Endothelial cell of umbilical vein (primary cell): Measurements from ENCODE around the gene POU2F3. TPM values are rescaled to one million over a fixed set of nuclear protein-coding genes. Genes with fewer than 3 reads are reported as not detected.

Source experiments
- BruUV-seq: library from RNA; stranded (reverse); fragments of 400-500 nt; replicated peaks from 2 replicates; lab custom pipeline; 2021; lab: Mats Ljungman, UMichigan
- CTCF ChIA-PET: fragments of 300-600, 350-600 bp; sonication (Branson Sonifier 250); formaldehyde crosslinking; loops from one replicate; lab custom pipeline; 2021; ENCODE audit warnings: antibody characterized with exemption, inconsistent platforms; lab: Charles Lee
- POLR2A ChIA-PET: fragments of 300-600, 350-600 bp; sonication (Branson Sonifier 250); formaldehyde crosslinking; loops from one replicate; lab custom pipeline; 2021; ENCODE audit warnings: antibody characterized with exemption, inconsistent platforms; lab: Charles Lee
- DNase-seq: peaks from one replicate; pipeline ENCODE4 v3.0.0-alpha.2; 2011; ENCODE audit warnings: low read depth, low spot score
- FAIRE-seq: peaks from 2 replicates; lab custom pipeline; 2011; peaks lifted over from hg19 to GRCh38; lab: Jason Lieb, UNC
- H2AFZ ChIP-seq: 2 replicates; pipeline ENCODE4 v1.6.0; 2012; ENCODE audit warnings: low read depth, low read length, control low read depth, inconsistent platforms
- H3K27ac ChIP-seq: 2 replicates; pipeline ENCODE4 v1.5.1; 2011; ENCODE audit warnings: low read depth, mild to moderate bottlenecking, control low read depth, low read length, moderate library complexity; ENCODE audit not compliant: insufficient read depth
- H3K27me3 ChIP-seq, 2 experiments: 2 replicates each; pipeline versions ENCODE4 v1.6.0 to v1.6.1; 2011; ENCODE audit warnings: low read length in 2 of 2, mixed read lengths in 1 of 2; ENCODE audit not compliant: control insufficient read depth in 2 of 2, insufficient read depth in 2 of 2
- H3K36me3 ChIP-seq, 2 experiments: 2 replicates in 1 of 2; 3 replicates in 1 of 2; pipeline ENCODE4 v1.5.1; 2011; ENCODE audit warnings: low read length in 2 of 2, mild to moderate bottlenecking in 1 of 2, moderate library complexity in 1 of 2; ENCODE audit not compliant: control insufficient read depth in 2 of 2, insufficient read depth in 2 of 2; ENCODE audit errors: extremely low read depth in 1 of 2
- H3K4me1 ChIP-seq: 3 replicates; pipeline ENCODE4 v1.5.1; 2011; ENCODE audit warnings: mild to moderate bottlenecking, low read length; ENCODE audit not compliant: control insufficient read depth, insufficient read depth; ENCODE audit errors: extremely low read depth
- H3K4me2 ChIP-seq: 2 replicates; pipeline ENCODE4 v1.6.1; 2011; ENCODE audit warnings: low read length, control low read depth, mixed read lengths; ENCODE audit not compliant: insufficient read depth
- H3K4me3 ChIP-seq, 3 experiments: fragments of 200-600 bp in 1 of 3; sonication (generic), shearing (Covaris generic) in 1 of 3; replicated peaks in 1 of 3; 2 replicates each; pipeline ENCODE4 v1.5.1; 2011 to 2016; ENCODE audit warnings: control low read depth in 3 of 3, low read length in 3 of 3, mild to moderate bottlenecking in 2 of 3, inconsistent platforms in 1 of 3, low read depth in 1 of 3, moderate library complexity in 1 of 3; ENCODE audit not compliant: insufficient read depth in 1 of 3
- H3K79me2 ChIP-seq: 2 replicates; pipeline ENCODE4 v1.6.0; 2012; ENCODE audit warnings: low read length, inconsistent platforms; ENCODE audit not compliant: control insufficient read depth, insufficient read depth
- H3K9ac ChIP-seq: replicated peaks from 2 replicates; pipeline ENCODE3; 2011; ENCODE audit warnings: low read length, control low read depth; ENCODE audit not compliant: insufficient read depth; ENCODE audit errors: extremely low read depth
- H3K9me1 ChIP-seq: replicated peaks from 3 replicates; pipeline ENCODE4 v1.6.0; 2011; ENCODE audit warnings: mild to moderate bottlenecking, low read length; ENCODE audit not compliant: control insufficient read depth, insufficient read depth; ENCODE audit errors: extremely low read depth
- H3K9me3 ChIP-seq: replicated peaks from 2 replicates; pipeline ENCODE4 v1.5.1; 2012; ENCODE audit warnings: low read length, inconsistent platforms; ENCODE audit not compliant: control insufficient read depth, insufficient read depth
- H4K20me1 ChIP-seq: replicated peaks from 2 replicates; pipeline ENCODE3; 2011; ENCODE audit warnings: mild to moderate bottlenecking, low read length; ENCODE audit not compliant: control insufficient read depth, insufficient read depth; ENCODE audit errors: extremely low read depth
- CTCF ChIP-seq, 2 donors: IDR thresholded peaks; 1 replicate in 1 of 2; 2 replicates in 1 of 2; pipeline ENCODE4 v1.5.1; 2011; ENCODE audit warnings: low read length in 2 of 2, mild to moderate bottlenecking in 2 of 2, moderate library complexity in 2 of 2, control low read depth in 1 of 2, inconsistent platforms in 1 of 2, low read depth in 1 of 2; ENCODE audit not compliant: insufficient read depth in 1 of 2; ENCODE audit errors: extremely low read depth in 1 of 2
- EZH2 ChIP-seq: IDR thresholded peaks from 2 replicates; pipeline ENCODE4 v1.6.1; 2012; ENCODE audit warnings: borderline replicate concordance, low read depth, mild to moderate bottlenecking, moderate library complexity, low read length, inconsistent platforms; ENCODE audit not compliant: severe bottlenecking
- FOS ChIP-seq: IDR thresholded peaks from 2 replicates; pipeline ENCODE4 v1.6.1; 2011; ENCODE audit warnings: mild to moderate bottlenecking, low read length, moderate library complexity, borderline replicate concordance; ENCODE audit not compliant: insufficient read depth
- GATA2 ChIP-seq: IDR thresholded peaks from 2 replicates; pipeline ENCODE4 v1.7.0; 2011; ENCODE audit warnings: low read depth, mild to moderate bottlenecking, moderate library complexity, mixed read lengths, low read length; ENCODE audit not compliant: insufficient read length, insufficient read depth
- JUN ChIP-seq: IDR thresholded peaks from 2 replicates; pipeline ENCODE4 v1.6.1; 2011; ENCODE audit warnings: borderline replicate concordance, low read depth; ENCODE audit not compliant: insufficient read length, insufficient read depth
- MAX ChIP-seq: IDR thresholded peaks from 2 replicates; pipeline ENCODE4 v1.6.1; 2011; ENCODE audit not compliant: insufficient read depth, insufficient read length
- MYC ChIP-seq: IDR thresholded peaks from one replicate; pipeline ENCODE4 v1.6.1; 2011; ENCODE audit warnings: mild to moderate bottlenecking, low read depth, low read length
- POLR2A ChIP-seq: IDR thresholded peaks from 2 replicates; pipeline ENCODE4 v1.6.1; 2012; ENCODE audit warnings: low read depth, mild to moderate bottlenecking, control low read depth, low read length
- POLR2AphosphoS5 ChIP-seq: IDR thresholded peaks from 2 replicates; pipeline ENCODE4 v1.6.1; 2012; ENCODE audit warnings: low read depth, mild to moderate bottlenecking, control low read depth, low read length, moderate library complexity; ENCODE audit not compliant: insufficient read depth
- dilution Hi-C: fragments of 300-500 bp; cut with MboI; formaldehyde crosslinking; loops from one replicate; pipeline ENCODE4 v1.15.0; 2019; ENCODE audit warnings: low sequenced_read_pairs; ENCODE audit not compliant: extremely low pct_ligation_motif_present
- intact Hi-C: fragments of 100-400 bp; cut with micrococcal nuclease; formaldehyde crosslinking; loops from one replicate; pipeline ENCODE4 v1.10.0; 2022
- polyA plus RNA-seq, 4 experiments: library from polyadenylated mRNA; depleted of rRNA in 3 of 4; stranded (reverse) in 3 of 4; unstranded in 1 of 4; fragments of >200 nt; gene quantifications; 2 replicates each; pipeline versions ENCODE4 v1.2.1 to v1.2.3, GENCODE V29; 2011 to 2012; ENCODE audit warnings: missing spikeins in 1 of 4
- total RNA-seq: library from RNA; stranded (reverse); gene quantifications from 2 replicates; pipeline ENCODE4 v1.2.3, GENCODE V29; 2021

Gene POU2F3
- total and polyA plus RNA-seq, 2 donors (not counting 3 experiments of a cell fraction or from before 2014, with no cell fraction given) = 0.06 TPM; not detected in 1

- Histone ChIP-seq H3K79me2 (peaks cover 9% of the 10 kb centered on the region), H4K20me1 (no peaks in the 10 kb centered on the region), H3K4me1 (peaks cover 34% of the 10 kb centered on the region), H3K4me3 (no peak overlapping the region), H3K9ac (no peak overlapping the region), H3K27me3 (no peaks in the 10 kb centered on the region), H3K9me1 (no peaks in the 10 kb centered on the region), H3K36me3 (no peaks in the 10 kb centered on the region), H3K4me2 (no peak overlapping the region), H3K27ac (no peak overlapping the region), H2AFZ (no peak overlapping the region), H3K9me3 (no peaks in the 10 kb centered on the region)
- POLR2A ChIA-PET = no interaction called here
- dilution Hi-C loops (no loop called here), intact Hi-C loops (no loop called here)
- CTCF ChIA-PET = interaction anchor here (0.7 to 2.4 kb wide), 10 partner anchors 16 to 94 kb away, joined by 3 to 9 read pairs (median 4); no protein-coding TSS in a partner anchor
- TF ChIP-seq EZH2 = no peak
- TF ChIP-seq POLR2AphosphoS5 = peak; percentile 35
- peak; percentile 56 for TF ChIP-seq JUN
- peak; percentile 62 for TF ChIP-seq FOS
- peak; percentile 87 for FAIRE-seq
- no TSS peak for BruUV-seq
- peak; percentile 68 for DNase-seq
Observed at GRCh38 chr11:120208777-120209176, 31.2 kb upstream of the POU2F3 start.

- Histone ChIP-seq H3K27ac (no peak overlapping the region), H4K20me1 (no peaks in the 10 kb centered on the region), H2AFZ (peak overlapping the region; percentile 74), H3K36me3 (no peaks in the 10 kb centered on the region), H3K4me1 (peaks cover 34% of the 10 kb centered on the region), H3K4me3 (peak overlapping the region in 2 of 3 experiments; percentile 30 to 60), H3K9ac (peak overlapping the region; percentile 34), H3K79me2 (peaks cover 9% of the 10 kb centered on the region), H3K9me3 (no peaks in the 10 kb centered on the region), H3K27me3 (no peaks in the 10 kb centered on the region), H3K9me1 (no peaks in the 10 kb centered on the region), H3K4me2 (peak overlapping the region; percentile 48)
- FAIRE-seq (peak; percentile 44), DNase-seq (no peak)
- ChIA-PET POLR2A (no interaction called here), CTCF (interaction anchor here (1.1 to 3.4 kb wide), 3 partner anchors 15 to 93 kb away, joined by 4 to 16 read pairs (median 8); no protein-coding TSS in a partner anchor)
- no peak for TF ChIP-seq EZH2
- no peak for TF ChIP-seq POLR2AphosphoS5
- no peak for TF ChIP-seq MYC
- TF ChIP-seq CTCF (IDR thresholded peaks at IDR 0.05; ENCODE audit: extremely low read depth in 1 of 2, insufficient read depth in 1 of 2, low read depth in 1 of 2, low read length in 2 of 2) = no peak
- no peak for TF ChIP-seq JUN
- no peak for TF ChIP-seq FOS
- no peak for TF ChIP-seq MAX
- no peak for TF ChIP-seq GATA2
- TF ChIP-seq POLR2A = no peak
- intact Hi-C loops (loop anchor here (1.0 to 10.0 kb wide), 5 partner anchors 41 to 855 kb away; partner anchors contain the start of gene NECTIN1), dilution Hi-C loops (no loop called here)
- TSS peak; percentile 37 for BruUV-seq
Observed at GRCh38 chr11:120209746-120210625, 30.0 kb upstream of the POU2F3 start.
